H9 (cell line): ENCODE results near the gene DCDC2C. TPM values are rescaled to one million over a fixed set of nuclear protein-coding genes. Genes with fewer than 3 reads are reported as not detected.

ENCODE experiments used
- DNase-seq: peaks from one replicate; pipeline ENCODE4 v3.0.0-alpha.2; 2017
- H2AFZ ChIP-seq: one replicate; pipeline ENCODE4 v1.6.1; 2013; ENCODE audit warnings: mild to moderate bottlenecking, low read length, control low read depth, moderate library complexity
- H2AK5ac ChIP-seq: 2 replicates; pipeline ENCODE4 v1.6.1; 2013; ENCODE audit warnings: low read length, control low read depth, mixed read lengths; ENCODE audit not compliant: insufficient read length
- H2BK120ac ChIP-seq: one replicate; pipeline ENCODE4 v1.6.1; 2013; ENCODE audit warnings: low read depth, mild to moderate bottlenecking, low read length, control low read depth, inconsistent platforms; ENCODE audit not compliant: poor library complexity, severe bottlenecking
- H2BK12ac ChIP-seq: 2 replicates; pipeline ENCODE4 v1.6.1; 2013; ENCODE audit warnings: low read length, control low read depth, mixed read lengths, low read depth; ENCODE audit not compliant: insufficient read length
- H2BK15ac ChIP-seq: 2 replicates; pipeline ENCODE4 v1.6.1; 2013; ENCODE audit warnings: low read depth, low read length, control low read depth
- H2BK20ac ChIP-seq: one replicate; pipeline ENCODE4 v1.6.1; 2013; ENCODE audit warnings: low read depth, mild to moderate bottlenecking, low read length, control low read depth, inconsistent platforms; ENCODE audit not compliant: poor library complexity, severe bottlenecking
- H2BK5ac ChIP-seq: 2 replicates; pipeline ENCODE4 v1.6.1; 2013; ENCODE audit warnings: low read length, control low read depth, mixed read lengths; ENCODE audit not compliant: insufficient read length
- H3K14ac ChIP-seq: 2 replicates; pipeline ENCODE4 v1.6.1; 2013; ENCODE audit warnings: low read length, control low read depth; ENCODE audit not compliant: insufficient read depth
- H3K18ac ChIP-seq: 2 replicates; pipeline ENCODE4 v1.6.1; 2013; ENCODE audit warnings: low read depth, mild to moderate bottlenecking, mixed read lengths, low read length, control low read depth; ENCODE audit not compliant: insufficient read length
- H3K23ac ChIP-seq: 2 replicates; pipeline ENCODE4 v1.6.1; 2013; ENCODE audit warnings: low read length, control low read depth, mixed read lengths, low read depth; ENCODE audit not compliant: insufficient read length
- H3K23me2 ChIP-seq: 2 replicates; pipeline ENCODE4 v1.6.1; 2013; ENCODE audit warnings: low read depth, mild to moderate bottlenecking, mixed read lengths, low read length, control low read depth; ENCODE audit not compliant: insufficient read length, poor library complexity, severe bottlenecking
- H3K27ac ChIP-seq: 2 replicates; pipeline ENCODE4 v1.5.1; 2013; ENCODE audit warnings: low read length, control low read depth, mixed read lengths, low read depth; ENCODE audit not compliant: insufficient read length
- H3K27me3 ChIP-seq: 2 replicates; pipeline ENCODE4 v1.6.1; 2013; ENCODE audit warnings: low read length, control low read depth, inconsistent platforms; ENCODE audit not compliant: insufficient read depth
- H3K4ac ChIP-seq: 2 replicates; pipeline ENCODE4 v1.6.1; 2013; ENCODE audit warnings: low read depth, mild to moderate bottlenecking, control low read depth, inconsistent platforms, low read length, moderate library complexity
- H3K4me1 ChIP-seq: 2 replicates; pipeline ENCODE4 v1.6.1; 2013; ENCODE audit warnings: low read length, control low read depth, inconsistent platforms; ENCODE audit not compliant: insufficient read depth
- H3K4me2 ChIP-seq: 2 replicates; pipeline ENCODE4 v1.6.1; 2013; ENCODE audit warnings: low read length, control low read depth, mixed read lengths; ENCODE audit not compliant: insufficient read length, insufficient read depth
- H3K56ac ChIP-seq: 2 replicates; pipeline ENCODE4 v1.6.1; 2013; ENCODE audit warnings: low read depth, mild to moderate bottlenecking, mixed read lengths, low read length, control low read depth; ENCODE audit not compliant: insufficient read length
- H3K79me1 ChIP-seq: 2 replicates; pipeline ENCODE4 v1.6.1; 2013; ENCODE audit warnings: low read depth, mild to moderate bottlenecking, moderate library complexity, low read length, control low read depth, inconsistent platforms; ENCODE audit not compliant: insufficient read depth, poor library complexity, severe bottlenecking
- H3K79me2 ChIP-seq: 2 replicates; pipeline ENCODE4 v1.6.1; 2013; ENCODE audit warnings: low read length, control low read depth, inconsistent platforms; ENCODE audit not compliant: insufficient read depth
- H3K9ac ChIP-seq: 2 replicates; pipeline ENCODE4 v1.6.1; 2013; ENCODE audit warnings: low read length, control low read depth, mixed read lengths; ENCODE audit not compliant: insufficient read length; ENCODE audit errors: extremely low read depth
- H3K9me3 ChIP-seq: one replicate; pipeline ENCODE4 v1.6.1; 2013; ENCODE audit warnings: low read depth, low read length, inconsistent platforms; ENCODE audit not compliant: control insufficient read depth
- H3T11ph ChIP-seq: one replicate; pipeline ENCODE4 v1.6.1; 2013; ENCODE audit warnings: mild to moderate bottlenecking, low read length, control low read depth, inconsistent platforms
- H4K20me1 ChIP-seq: one replicate; pipeline ENCODE4 v1.6.1; 2013; ENCODE audit not compliant: control insufficient read depth, insufficient read length, insufficient read depth
- H4K5ac ChIP-seq: 2 replicates; pipeline ENCODE4 v1.6.1; 2013; ENCODE audit warnings: low read depth, mild to moderate bottlenecking, mixed read lengths, low read length, control low read depth; ENCODE audit not compliant: insufficient read length
- H4K8ac ChIP-seq: replicated peaks from 2 replicates; pipeline ENCODE4 v1.6.1; 2013; ENCODE audit warnings: low read length, control low read depth, mixed read lengths, low read depth; ENCODE audit not compliant: insufficient read length
- H4K91ac ChIP-seq: 2 replicates; pipeline ENCODE4 v1.6.1; 2013; ENCODE audit warnings: low read depth, mild to moderate bottlenecking, moderate library complexity, mixed read lengths, low read length, control low read depth; ENCODE audit not compliant: insufficient read length
- H3K27ac Mint-ChIP-seq, 3 experiments: 2 replicates in 2 of 3; 3 replicates in 1 of 3; pipeline ENCODE4 v1.8.0; 2020 to 2021; ENCODE audit warnings: mixed read lengths in 3 of 3, mild to moderate bottlenecking in 1 of 3, moderate library complexity in 1 of 3
- H3K27me3 Mint-ChIP-seq: 2 replicates; pipeline ENCODE4 v1.8.0; 2021; ENCODE audit warnings: low read depth, mild to moderate bottlenecking, moderate library complexity, mixed read lengths
- H3K36me3 Mint-ChIP-seq, 3 experiments: 2 replicates in 2 of 3; 3 replicates in 1 of 3; pipeline ENCODE4 v1.8.0; 2020 to 2021; ENCODE audit warnings: low read depth in 3 of 3, mixed read lengths in 3 of 3; ENCODE audit not compliant: insufficient read depth in 1 of 3
- H3K4me1 Mint-ChIP-seq, 2 experiments: 2 replicates each; pipeline ENCODE4 v1.8.0; 2020; ENCODE audit warnings: mixed read lengths in 2 of 2
- H3K4me3 Mint-ChIP-seq, 2 experiments: 2 replicates in 1 of 2; 3 replicates in 1 of 2; pipeline ENCODE4 v1.8.0; 2020 to 2021; ENCODE audit warnings: mild to moderate bottlenecking in 2 of 2, mixed read lengths in 2 of 2, moderate library complexity in 1 of 2
- H3K9me3 Mint-ChIP-seq, 2 experiments: 2 replicates in 1 of 2; 3 replicates in 1 of 2; pipeline ENCODE4 v1.8.0; 2020; ENCODE audit warnings: mild to moderate bottlenecking in 2 of 2, mixed read lengths in 2 of 2, moderate library complexity in 1 of 2
- WGBS: extraction: QIAGEN DNeasy Blood & Tissue Kit; methylation state at CpG from one replicate; pipeline ENCODE4 v1.1.7; 2013; ENCODE audit warnings: missing lambda C conversion rate, low lambda C conversion rate, mixed read lengths; ENCODE audit not compliant: insufficient read length; ENCODE audit errors: extremely low coverage; 5-methylcytosine and 5-hydroxymethylcytosine counted together
- total RNA-seq: library from RNA; stranded (reverse); gene quantifications from 2 replicates; pipeline ENCODE4 v1.2.1, GENCODE V29; 2021
- TF ChIP-seq, protein P1 (sequence below): fragments of 200-600 bp; sonication (generic); conservative IDR thresholded peaks from 3 replicates; pipeline ENCODE4 v1.8.0; 2021; ENCODE audit warnings: antibody characterized with exemption, mild to moderate bottlenecking

The DCDC2C gene
- total RNA-seq, 1 experiment from 2014 or later: not detected

DNA sequence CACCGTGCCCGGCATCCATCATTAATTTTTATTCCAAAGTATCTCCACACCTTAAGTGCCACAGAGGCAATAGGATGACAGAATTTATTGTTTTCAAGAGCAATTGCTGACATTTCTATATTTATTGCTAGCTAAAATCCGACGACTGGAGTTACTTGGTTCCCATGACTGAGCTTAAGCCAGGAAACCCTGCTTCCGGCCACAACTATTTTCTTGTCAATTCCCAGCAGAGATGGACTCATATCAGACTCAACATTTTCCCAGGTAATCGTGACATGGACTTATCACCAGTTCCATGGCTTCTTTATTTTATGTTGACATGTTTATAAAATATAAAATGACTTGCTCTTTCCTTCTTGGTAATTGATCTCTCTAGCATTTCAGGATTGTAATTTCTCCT lies 20.6 kb upstream of the DCDC2C start:
- H2AFZ ChIP-seq: no peak overlapping the region
- Mint-ChIP-seq H3K36me3 (no peaks in the 10 kb centered on the region), H3K4me1 (no peaks in the 10 kb centered on the region), H3K4me3 (no peak overlapping the region), H3K9me3 (no peaks in the 10 kb centered on the region), H3K27me3 (peaks cover 13% of the 10 kb centered on the region), H3K27ac (no peak overlapping the region)
- no peak overlapping the region for H3K27ac ChIP-seq
- H3K9ac ChIP-seq: no peak overlapping the region
- H2BK5ac ChIP-seq: no peak overlapping the region
- no peak overlapping the region for H2BK15ac ChIP-seq
- no peak overlapping the region for H3K4me2 ChIP-seq
- no peak overlapping the region for H3K56ac ChIP-seq
- no peaks in the 10 kb centered on the region for H3K4me1 ChIP-seq
- no peak overlapping the region for H4K5ac ChIP-seq
- no peaks in the 10 kb centered on the region for H3K79me1 ChIP-seq
- no peak overlapping the region for H2AK5ac ChIP-seq
- no peaks in the 10 kb centered on the region for H3K27me3 ChIP-seq
- TF ChIP-seq, protein P1, sequence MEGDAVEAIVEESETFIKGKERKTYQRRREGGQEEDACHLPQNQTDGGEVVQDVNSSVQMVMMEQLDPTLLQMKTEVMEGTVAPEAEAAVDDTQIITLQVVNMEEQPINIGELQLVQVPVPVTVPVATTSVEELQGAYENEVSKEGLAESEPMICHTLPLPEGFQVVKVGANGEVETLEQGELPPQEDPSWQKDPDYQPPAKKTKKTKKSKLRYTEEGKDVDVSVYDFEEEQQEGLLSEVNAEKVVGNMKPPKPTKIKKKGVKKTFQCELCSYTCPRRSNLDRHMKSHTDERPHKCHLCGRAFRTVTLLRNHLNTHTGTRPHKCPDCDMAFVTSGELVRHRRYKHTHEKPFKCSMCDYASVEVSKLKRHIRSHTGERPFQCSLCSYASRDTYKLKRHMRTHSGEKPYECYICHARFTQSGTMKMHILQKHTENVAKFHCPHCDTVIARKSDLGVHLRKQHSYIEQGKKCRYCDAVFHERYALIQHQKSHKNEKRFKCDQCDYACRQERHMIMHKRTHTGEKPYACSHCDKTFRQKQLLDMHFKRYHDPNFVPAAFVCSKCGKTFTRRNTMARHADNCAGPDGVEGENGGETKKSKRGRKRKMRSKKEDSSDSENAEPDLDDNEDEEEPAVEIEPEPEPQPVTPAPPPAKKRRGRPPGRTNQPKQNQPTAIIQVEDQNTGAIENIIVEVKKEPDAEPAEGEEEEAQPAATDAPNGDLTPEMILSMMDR: no peak
- H3K9me3 ChIP-seq: no peaks in the 10 kb centered on the region
- no peak overlapping the region for H2BK12ac ChIP-seq
- no peak overlapping the region for H2BK120ac ChIP-seq
- H4K91ac ChIP-seq: no peak overlapping the region
- DNase-seq: no peak
- H3K79me2 ChIP-seq: no peaks in the 10 kb centered on the region
- H3K23me2 ChIP-seq: no peaks in the 10 kb centered on the region
- H3K14ac ChIP-seq: no peak overlapping the region
- no peak overlapping the region for H3K18ac ChIP-seq
- H2BK20ac ChIP-seq: no peak overlapping the region
- no peak overlapping the region for H3K23ac ChIP-seq
- no peak overlapping the region for H4K8ac ChIP-seq
- no peak overlapping the region for H3T11ph ChIP-seq
- no CpG with 5 or more reads among the region's 6 CpGs for whole genome bisulfite sequencing
- no peak overlapping the region for H3K4ac ChIP-seq
- no peaks in the 10 kb centered on the region for H4K20me1 ChIP-seq
